HCT116 (cell line): ENCODE data around the gene IFT57.

Source experiments
- POLR2A ChIP-seq: IDR thresholded peaks from 2 replicates; pipeline ENCODE4 v1.7.0; 2011; ENCODE audit warnings: borderline replicate concordance; ENCODE audit not compliant: insufficient read depth, insufficient read length; ENCODE audit errors: extremely low read depth
- POLR2AphosphoS5 ChIP-seq: IDR thresholded peaks from 2 replicates; pipeline ENCODE4 v1.6.1; 2011; ENCODE audit warnings: mild to moderate bottlenecking, low read depth, low read length, moderate library complexity
- TCF7L2 ChIP-seq: IDR thresholded peaks from 2 replicates; pipeline ENCODE4 v1.7.0; 2011; ENCODE audit warnings: borderline replicate concordance, inconsistent platforms; ENCODE audit not compliant: insufficient read depth, insufficient read length; ENCODE audit errors: extremely low read depth
- TF ChIP-seq, protein P1 (sequence below), 3 experiments: fragments of 200-600 bp in 1 of 3; sonication (generic) in 1 of 3; IDR thresholded peaks in 2 of 3; conservative IDR thresholded peaks in 1 of 3; 2 replicates each; pipeline ENCODE4 v1.5.1; 2012 to 2017; ENCODE audit warnings: low read depth in 2 of 3, low read length in 2 of 3, antibody characterized with exemption in 1 of 3, borderline replicate concordance in 1 of 3, control low read depth in 1 of 3, mild to moderate bottlenecking in 1 of 3, mixed read lengths in 1 of 3, mixed run types in 1 of 3, moderate library complexity in 1 of 3; ENCODE audit not compliant: insufficient read depth in 1 of 3

- TF ChIP-seq, protein P1, sequence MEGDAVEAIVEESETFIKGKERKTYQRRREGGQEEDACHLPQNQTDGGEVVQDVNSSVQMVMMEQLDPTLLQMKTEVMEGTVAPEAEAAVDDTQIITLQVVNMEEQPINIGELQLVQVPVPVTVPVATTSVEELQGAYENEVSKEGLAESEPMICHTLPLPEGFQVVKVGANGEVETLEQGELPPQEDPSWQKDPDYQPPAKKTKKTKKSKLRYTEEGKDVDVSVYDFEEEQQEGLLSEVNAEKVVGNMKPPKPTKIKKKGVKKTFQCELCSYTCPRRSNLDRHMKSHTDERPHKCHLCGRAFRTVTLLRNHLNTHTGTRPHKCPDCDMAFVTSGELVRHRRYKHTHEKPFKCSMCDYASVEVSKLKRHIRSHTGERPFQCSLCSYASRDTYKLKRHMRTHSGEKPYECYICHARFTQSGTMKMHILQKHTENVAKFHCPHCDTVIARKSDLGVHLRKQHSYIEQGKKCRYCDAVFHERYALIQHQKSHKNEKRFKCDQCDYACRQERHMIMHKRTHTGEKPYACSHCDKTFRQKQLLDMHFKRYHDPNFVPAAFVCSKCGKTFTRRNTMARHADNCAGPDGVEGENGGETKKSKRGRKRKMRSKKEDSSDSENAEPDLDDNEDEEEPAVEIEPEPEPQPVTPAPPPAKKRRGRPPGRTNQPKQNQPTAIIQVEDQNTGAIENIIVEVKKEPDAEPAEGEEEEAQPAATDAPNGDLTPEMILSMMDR (IDR thresholded peaks at IDR 0.05 in 2 of 3, conservative IDR thresholded peaks at IDR 0.05 in 1 of 3; ENCODE audit: borderline replicate concordance in 1 of 3, insufficient read depth in 1 of 3, low read depth in 2 of 3, low read length in 2 of 3) = no peak
- TF ChIP-seq POLR2A (no peak), POLR2AphosphoS5 (no peak), TCF7L2 (no peak)
Measured at GRCh38 chr3:108251265-108251664, 29.0 kb upstream of the IFT57 start.
